Spleen (tissue), 11 donors: ENCODE measurements around the gene LRRC45. TPM values are rescaled to one million over a fixed set of nuclear protein-coding genes. Genes with fewer than 3 reads are reported as not detected.

Experiments used
- DNase-seq: peaks from one replicate; pipeline ENCODE4 v3.0.0-alpha.2; 2020
- H3K27ac ChIP-seq, 8 donors: fragments of 200-600 bp; sonication (generic) in 7 of 8; 1 replicate in 4 of 8; 2 replicates in 4 of 8; pipeline versions ENCODE4 v1.5.0 to v1.8.0; 2016 to 2021; ENCODE audit warnings: inconsistent platforms in 4 of 8, mild to moderate bottlenecking in 4 of 8, moderate library complexity in 1 of 8
- H3K27me3 ChIP-seq, 7 donors: fragments of 200-600 bp; sonication (generic) in 6 of 7; replicated peaks in 1 of 7; 1 replicate in 4 of 7; 2 replicates in 3 of 7; pipeline versions ENCODE4 v1.5.0 to v1.8.0; 2016 to 2021; ENCODE audit warnings: inconsistent platforms in 3 of 7, mild to moderate bottlenecking in 1 of 7
- H3K36me3 ChIP-seq, 6 donors: fragments of 200-600 bp; sonication (generic) in 5 of 6; 1 replicate in 4 of 6; 2 replicates in 2 of 6; pipeline versions ENCODE4 v1.5.0 to v1.8.0; 2016 to 2021; ENCODE audit warnings: inconsistent platforms in 2 of 6
- H3K4me1 ChIP-seq, 6 donors: fragments of 200-600 bp; sonication (generic) in 5 of 6; 1 replicate in 3 of 6; 2 replicates in 3 of 6; pipeline versions ENCODE4 v1.5.0 to v1.8.0; 2016 to 2021; ENCODE audit warnings: inconsistent platforms in 3 of 6
- H3K4me3 ChIP-seq, 8 donors: fragments of 200-600 bp; sonication (generic) in 7 of 8; 1 replicate in 4 of 8; 2 replicates in 4 of 8; pipeline versions ENCODE4 v1.5.0 to v1.8.0; 2016 to 2021; ENCODE audit warnings: inconsistent platforms in 4 of 8, mild to moderate bottlenecking in 4 of 8, moderate library complexity in 2 of 8
- H3K9me3 ChIP-seq, 8 donors: fragments of 200-600 bp; sonication (generic) in 7 of 8; 1 replicate in 4 of 8; 2 replicates in 4 of 8; pipeline versions ENCODE4 v1.5.0 to v1.8.0; 2016 to 2021; ENCODE audit warnings: inconsistent platforms in 4 of 8
- POLR2A ChIP-seq, 3 donors: fragments of 450-650 bp; IDR thresholded peaks; one replicate each; pipeline ENCODE4 v1.5.1; 2017; ENCODE audit warnings: antibody characterized with exemption in 3 of 3, mild to moderate bottlenecking in 1 of 3
- POLR2AphosphoS5 ChIP-seq, 3 donors: sonication (generic); formaldehyde crosslinking; IDR thresholded peaks; one replicate each; pipeline ENCODE4 v1.5.1; 2017; ENCODE audit warnings: antibody characterized with exemption in 3 of 3
- WGBS, 5 donors: extraction: QIAGEN DNeasy Blood & Tissue Kit in 3 of 5; methylation state at CpG; one replicate each; pipeline versions ENCODE4 v1.1.5 to v1.1.7; 2013 to 2018; 5-methylcytosine and 5-hydroxymethylcytosine counted together
- intact Hi-C: fragments of 100-400 bp; cut with DNase I; formaldehyde crosslinking; loops from one replicate; pipeline ENCODE4 v1.15.0; 2023; ENCODE audit warnings: low total_unique reads
- polyA plus RNA-seq, 3 donors: library from polyadenylated mRNA; stranded (reverse); fragments of 200-250 nt; gene quantifications; one replicate each; pipeline ENCODE4 v1.2.1, GENCODE V29; 2013
- total RNA-seq, 7 donors: library from RNA; depleted of rRNA in 3 of 7; stranded (reverse); fragments of >200 nt in 3 of 7; fragmentation: NEBNext Ultra II Directional in 4 of 7; extraction: Animal tissue kit (Norgen Biotek cat#: 25700) in 4 of 7; gene quantifications; one replicate each; pipeline versions ENCODE4 v1.1.0 to v1.2.1, GENCODE V29; 2016 to 2021
- TF ChIP-seq, protein P1 (sequence below), 11 experiments: fragments of 200-600 bp in 7 of 11; fragments of 450-650 bp in 4 of 11; sonication (generic) in 4 of 11; IDR thresholded peaks in 8 of 11; conservative IDR thresholded peaks in 3 of 11; 1 replicate in 7 of 11; 2 replicates in 4 of 11; pipeline versions ENCODE4 v1.4.0 to v1.8.0; 2016 to 2021; ENCODE audit warnings: antibody characterized with exemption in 11 of 11, inconsistent platforms in 4 of 11, mild to moderate bottlenecking in 1 of 11
- donor health status: healthy with polysubstance abuse.
- donor health status: DM: no; HTN: no; CAD: no; lungs with moderate emphysema.
- donor health status: DM: no; HTN: no; CAD: no.
- donor health status: Bipolar disorder and iron deficiency.
- donor health status: healthy.
- donor health status: DM: no; HTN: no; CAD: no.
- donor health status: DM: yes; HTN: yes; CAD: no.

Gene LRRC45
- total and polyA plus RNA-seq, 10 donors = 7.5 to 23.4 (median 11.7) TPM

DNA sequence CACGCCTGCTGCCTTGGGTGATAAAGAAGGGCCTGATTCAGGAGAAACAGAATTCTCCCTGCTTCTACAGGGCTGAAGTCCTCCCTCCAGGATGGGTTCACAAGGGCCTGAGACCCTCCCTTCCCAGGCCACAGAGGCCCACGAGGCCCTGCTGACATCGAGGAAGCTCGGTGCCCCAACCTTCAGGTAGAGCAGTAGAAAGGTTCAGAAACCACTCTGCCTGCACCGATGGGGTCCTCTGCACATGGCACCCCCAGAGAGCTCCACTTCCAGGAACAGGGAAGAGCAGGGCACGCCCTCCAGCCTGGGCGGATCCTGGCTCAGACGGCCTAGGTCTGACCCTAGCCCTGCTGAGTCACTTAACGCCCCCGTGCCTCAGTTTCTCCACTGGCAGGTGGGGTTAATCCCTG lies 1.2 kb upstream of the LRRC45 start:
- no peak for DNase-seq
- Histone ChIP-seq H3K36me3 (peaks cover 0 to 40% (median 8%) of the 10 kb centered on the region in 6 donors), H3K27me3 (no peaks in the 10 kb centered on the region), H3K27ac (peak overlapping the region in 6 of 8 donors; percentile 4 to 88 (median 80)), H3K4me1 (peaks cover 25 to 55% (median 36%) of the 10 kb centered on the region in 6 donors), H3K9me3 (no peaks in the 10 kb centered on the region), H3K4me3 (peak overlapping the region; percentile 73 to 99 (median 88))
- 5 to 13% (median 6%) methylated on average over 6 to 10 of the region's 10 CpGs for WGBS, 5 donors
- intact Hi-C loops = loop anchor here (5.0 kb wide), 1 partner anchor 65 kb away; no protein-coding TSS in a partner anchor
- TF ChIP-seq POLR2A (IDR thresholded peaks at IDR 0.05) = no peak
- TF ChIP-seq, protein P1, sequence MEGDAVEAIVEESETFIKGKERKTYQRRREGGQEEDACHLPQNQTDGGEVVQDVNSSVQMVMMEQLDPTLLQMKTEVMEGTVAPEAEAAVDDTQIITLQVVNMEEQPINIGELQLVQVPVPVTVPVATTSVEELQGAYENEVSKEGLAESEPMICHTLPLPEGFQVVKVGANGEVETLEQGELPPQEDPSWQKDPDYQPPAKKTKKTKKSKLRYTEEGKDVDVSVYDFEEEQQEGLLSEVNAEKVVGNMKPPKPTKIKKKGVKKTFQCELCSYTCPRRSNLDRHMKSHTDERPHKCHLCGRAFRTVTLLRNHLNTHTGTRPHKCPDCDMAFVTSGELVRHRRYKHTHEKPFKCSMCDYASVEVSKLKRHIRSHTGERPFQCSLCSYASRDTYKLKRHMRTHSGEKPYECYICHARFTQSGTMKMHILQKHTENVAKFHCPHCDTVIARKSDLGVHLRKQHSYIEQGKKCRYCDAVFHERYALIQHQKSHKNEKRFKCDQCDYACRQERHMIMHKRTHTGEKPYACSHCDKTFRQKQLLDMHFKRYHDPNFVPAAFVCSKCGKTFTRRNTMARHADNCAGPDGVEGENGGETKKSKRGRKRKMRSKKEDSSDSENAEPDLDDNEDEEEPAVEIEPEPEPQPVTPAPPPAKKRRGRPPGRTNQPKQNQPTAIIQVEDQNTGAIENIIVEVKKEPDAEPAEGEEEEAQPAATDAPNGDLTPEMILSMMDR (IDR thresholded peaks at IDR 0.05 in 8 of 11, conservative IDR thresholded peaks at IDR 0.05 in 3 of 11) = no peak
- TF ChIP-seq POLR2AphosphoS5 (IDR thresholded peaks at IDR 0.05) = no peak

DNA sequence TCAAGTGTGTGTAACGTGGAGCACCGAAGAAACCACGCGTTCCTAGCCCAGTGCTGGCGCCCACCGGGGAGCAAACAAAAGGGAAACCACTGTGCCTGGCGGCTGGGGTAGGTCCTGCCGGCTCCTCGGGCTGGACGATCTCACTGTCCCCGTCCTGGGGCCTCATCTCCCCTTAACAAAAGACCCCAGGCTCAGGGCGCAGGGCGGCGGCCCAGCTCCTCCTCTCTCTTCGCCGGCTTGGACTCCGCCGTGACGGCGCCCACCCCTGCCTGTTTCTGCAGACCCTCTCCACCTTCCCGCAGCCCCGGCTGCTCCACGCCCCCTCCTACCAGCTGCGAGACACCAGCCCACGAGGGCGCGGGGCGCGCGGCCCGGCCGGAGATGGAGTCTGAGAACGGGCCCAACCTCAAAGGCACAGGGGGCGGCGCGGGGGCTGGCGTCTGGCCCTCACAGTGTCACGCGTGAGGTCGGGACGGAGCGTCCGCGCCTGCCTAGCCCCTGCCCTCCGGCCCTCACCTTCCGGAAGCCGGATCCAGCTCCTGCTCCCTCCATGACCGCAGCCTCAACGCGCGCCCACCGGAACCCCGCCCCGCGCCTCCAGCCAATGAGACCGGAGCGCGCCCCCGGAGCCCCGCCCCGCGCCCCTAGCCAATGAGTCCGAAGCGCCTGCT lies 660 bp upstream of the LRRC45 start, which contains the start of gene CENPX:
Gene CENPX, minus strand, starts transcription at position 569 of the 671 bp plus-strand sequence. Its CDS starts 17 bp downstream, at position 552.
- Histone ChIP-seq H3K27me3 (no peaks in the 10 kb centered on the region), H3K9me3 (no peaks in the 10 kb centered on the region), H3K27ac (peak within 1 kb of the TSS; percentile 4 to 88 (median 73)), H3K36me3 (peaks cover 0 to 40% (median 8%) of the 10 kb centered on the region in 6 donors), H3K4me1 (peaks cover 25 to 55% (median 36%) of the 10 kb centered on the region in 6 donors), H3K4me3 (peak within 1 kb of the TSS; percentile 75 to 99 (median 91))
- 0% methylated on average over 15 to 64 of the region's 64 CpGs for WGBS, 5 donors
- DNase-seq = peak; percentile 87
- no peak for TF ChIP-seq POLR2A (IDR thresholded peaks at IDR 0.05)
- TF ChIP-seq POLR2AphosphoS5 (IDR thresholded peaks at IDR 0.05) = peak; percentile 77 to 85 (median 83)
- intact Hi-C loops = loop anchor here (5.0 kb wide), 1 partner anchor 65 kb away; no protein-coding TSS in a partner anchor

GRCh38 chr17:82023447-82024241 lies 539 bp downstream of the LRRC45 start:
- no peaks in the 10 kb centered on the region for H3K9me3 ChIP-seq
- no peak for TF ChIP-seq POLR2AphosphoS5 (IDR thresholded peaks at IDR 0.05)
- TF ChIP-seq, protein P1 (IDR thresholded peaks at IDR 0.05 in 8 of 11, conservative IDR thresholded peaks at IDR 0.05 in 3 of 11) = no peak
- TF ChIP-seq POLR2A (IDR thresholded peaks at IDR 0.05) = no peak
- 4 to 22% (median 6%) methylated on average over 14 to 55 of the region's 55 CpGs for WGBS, 5 donors
- peak overlapping the region in 5 of 8 donors; percentile 39 to 88 (median 63) for H3K27ac ChIP-seq
- intact Hi-C loops = loop anchor here (5.0 kb wide), 1 partner anchor 66 kb away; no protein-coding TSS in a partner anchor
- no peaks in the 10 kb centered on the region for H3K27me3 ChIP-seq
- H3K36me3 ChIP-seq = peaks cover 0 to 40% (median 4%) of the 10 kb centered on the region in 6 donors
- DNase-seq = no peak
- peak overlapping the region; percentile 75 to 99 (median 88) for H3K4me3 ChIP-seq
- peaks cover 25 to 55% (median 36%) of the 10 kb centered on the region in 6 donors for H3K4me1 ChIP-seq

DNA sequence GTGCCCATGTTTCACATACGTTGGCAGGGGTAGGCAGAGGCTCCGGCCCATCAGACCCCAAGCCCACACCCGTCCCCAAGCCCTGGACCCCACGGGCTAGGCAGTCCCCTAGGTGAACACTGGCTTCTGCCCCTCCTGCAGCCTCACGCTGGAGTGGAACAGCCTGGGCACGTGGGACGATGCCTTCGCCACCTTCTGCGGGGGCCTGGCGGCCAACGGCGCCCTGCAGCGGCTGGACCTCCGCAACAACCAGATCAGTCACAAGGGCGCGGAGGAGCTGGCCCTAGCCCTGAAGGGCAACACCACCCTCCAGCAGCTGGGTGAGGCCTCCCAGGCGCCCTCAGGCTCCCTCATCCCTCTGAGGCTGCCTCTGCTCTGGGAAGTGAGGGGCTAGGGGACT lies 1.8 kb downstream of the LRRC45 start:
- intact Hi-C loops = loop anchor here (5.0 kb wide), 1 partner anchor 68 kb away; no protein-coding TSS in a partner anchor

More for the DNA sequence above, 1.8 kb downstream of the LRRC45 start:
- no peak for DNase-seq
- peaks cover 0 to 40% (median 3%) of the 10 kb centered on the region in 6 donors for H3K36me3 ChIP-seq
- peak overlapping the region in 1 of 8 donors; percentile 99 for H3K4me3 ChIP-seq
- no peaks in the 10 kb centered on the region for H3K9me3 ChIP-seq
- peaks cover 0 to 2% (median 0%) of the 10 kb centered on the region in 7 donors for H3K27me3 ChIP-seq
- WGBS, 5 donors = 94 to 98% (median 95%) methylated on average over 14 to 17 of the region's 17 CpGs
- H3K4me1 ChIP-seq = peaks cover 25 to 55% (median 36%) of the 10 kb centered on the region in 6 donors
- no peak overlapping the region for H3K27ac ChIP-seq
- TF ChIP-seq POLR2AphosphoS5 (IDR thresholded peaks at IDR 0.05) = no peak
- TF ChIP-seq POLR2A (IDR thresholded peaks at IDR 0.05) = no peak
- TF ChIP-seq, protein P1 (IDR thresholded peaks at IDR 0.05 in 8 of 11, conservative IDR thresholded peaks at IDR 0.05 in 3 of 11) = no peak
